Stimulated activated CD4-positive, alpha-beta T cell treated with anti-CD3 and anti-CD28 coated beads, Interleukin-15, amount 100 ng/mL, for 1 hour (primary cell): ENCODE results near the gene TSPEAR.
"Not testable (repeated sequence)": the region's sequence is repeated elsewhere in the genome, so short reads cannot be mapped to it uniquely, and the experiment has no call there.

Source experiments
- DNase-seq, 2 donors: peaks; one replicate each; pipeline ENCODE4 v3.0.0-alpha.2; 2020; ENCODE audit warnings: low read depth in 1 of 2, low spot score in 1 of 2

The TSPEAR gene

GRCh38 chr21:44592446-44593311, 118.7 kb downstream of the TSPEAR start, which contains the start of gene KRTAP10-6:
TSS of gene KRTAP10-6 (minus strand) at chr21:44592505. CDS start at chr21:44592484, 21 bp downstream.
- DNase-seq, result no peak

- DNase-seq, result not testable (repeated sequence)
These were observed 119.6 kb downstream of the TSPEAR start for GRCh38 chr21:44591801-44592130.

GRCh38 chr21:44590897-44591800, 120.2 kb downstream of the TSPEAR start:
- not testable (repeated sequence) for DNase-seq

GRCh38 chr21:44590311-44590721, 121.1 kb downstream of the TSPEAR start:
- DNase-seq, result no peak

GRCh38 chr21:44589586-44590305, 121.6 kb downstream of the TSPEAR start:
- DNase-seq, result no peak

GRCh38 chr21:44589094-44589493, 122.3 kb downstream of the TSPEAR start:
- no peak for DNase-seq

- no peak for DNase-seq
These were observed 125.5 kb downstream of the TSPEAR start for GRCh38 chr21:44585892-44586291.

- DNase-seq, result no peak
These were observed 127.6 kb downstream of the TSPEAR start for GRCh38 chr21:44583800-44584147.

- DNase-seq, result no peak
These were observed 128.1 kb downstream of the TSPEAR start for GRCh38 chr21:44583089-44583799.

- no peak for DNase-seq
These were observed 129.3 kb downstream of the TSPEAR start for GRCh38 chr21:44582055-44582454.

- DNase-seq, result no peak
These were observed 130.2 kb downstream of the TSPEAR start for GRCh38 chr21:44581158-44581557.

GRCh38 chr21:44580231-44580821, 131.0 kb downstream of the TSPEAR start, which contains the start of gene KRTAP10-5:
TSS of gene KRTAP10-5 (minus strand) at chr21:44580604. CDS start at chr21:44580578, 26 bp downstream.
- not testable (repeated sequence) for DNase-seq

GRCh38 chr21:44579833-44580144, 131.6 kb downstream of the TSPEAR start:
- DNase-seq, result no peak

- DNase-seq, result no peak
These were observed 132.1 kb downstream of the TSPEAR start for GRCh38 chr21:44579056-44579832.

- DNase-seq, result no peak
These were observed 132.9 kb downstream of the TSPEAR start for GRCh38 chr21:44578371-44579055.

GRCh38 chr21:44576025-44576420, 135.3 kb downstream of the TSPEAR start:
- DNase-seq, result no peak

GRCh38 chr21:44575307-44576024, 135.9 kb downstream of the TSPEAR start:
- no peak for DNase-seq
